DOHH2 (cell line): ENCODE results near the gene HSPB3.

Experiments used
- CTCF ChIP-seq: fragments of 200-600 bp; sonication (generic); IDR thresholded peaks from one replicate; pipeline ENCODE4 v1.5.1; 2014; ENCODE audit warnings: antibody characterized with exemption, mild to moderate bottlenecking, low read depth, low read length; ENCODE audit not compliant: poor library complexity, severe bottlenecking
- EZH2phosphoT487 ChIP-seq: fragments of 200-600 bp; sonication (generic); IDR thresholded peaks from 2 replicates; pipeline ENCODE4 v1.6.1; 2017; ENCODE audit warnings: borderline replicate concordance, mild to moderate bottlenecking, antibody characterized with exemption, low read length, moderate library complexity, mixed read lengths

- no peak for TF ChIP-seq CTCF
- TF ChIP-seq EZH2phosphoT487 = no peak
Measured at GRCh38 chr5:54457094-54457862, 1.8 kb downstream of the HSPB3 start.
